ENCODE measurements around the gene MPRIP.

MPRIP gene

GRCh38 chr17:17027442-17028058 is 14.7 kb upstream of the MPRIP start:
- no peaks in the 10 kb centered on the region for H3K27me3 ChIP-seq (replicated peaks)
- in situ Hi-C loops (cut with HindIII; ENCODE audit: low pct_ligation_motif_present, low sequenced_read_pairs), result no loop called here
- no peak overlapping the region for H3K4me3 ChIP-seq (ENCODE audit: low read depth, low read length)
- TF ChIP-seq CTCF (IDR thresholded peaks at IDR 0.05; ENCODE audit: low read depth, low read length, missing control alignments), result no peak
- no peaks in the 10 kb centered on the region for H3K36me3 ChIP-seq (replicated peaks)
- DNase-seq, result no peak
- no peak overlapping the region for H3K27ac ChIP-seq

- no peaks in the 10 kb centered on the region for H3K27me3 ChIP-seq (replicated peaks)
- DNase-seq, result peak; percentile 69
- H3K36me3 ChIP-seq (replicated peaks), result no peaks in the 10 kb centered on the region
- H3K27ac ChIP-seq, result no peak overlapping the region
- no peak overlapping the region for H3K4me3 ChIP-seq (ENCODE audit: low read depth, low read length)
- in situ Hi-C loops (cut with HindIII; ENCODE audit: low pct_ligation_motif_present, low sequenced_read_pairs), result no loop called here
- no peak for TF ChIP-seq CTCF (IDR thresholded peaks at IDR 0.05; ENCODE audit: low read depth, low read length, missing control alignments)
Measured at GRCh38 chr17:17028059-17028877, 14.0 kb upstream of the MPRIP start.

GRCh38 chr17:17028878-17029535 is 13.2 kb upstream of the MPRIP start:
- H3K36me3 ChIP-seq (replicated peaks), result no peaks in the 10 kb centered on the region
- H3K4me3 ChIP-seq (ENCODE audit: low read depth, low read length), result no peak overlapping the region
- H3K27ac ChIP-seq, result no peak overlapping the region
- DNase-seq, result no peak
- H3K27me3 ChIP-seq (replicated peaks), result no peaks in the 10 kb centered on the region
- TF ChIP-seq CTCF (IDR thresholded peaks at IDR 0.05; ENCODE audit: low read depth, low read length, missing control alignments), result no peak
- in situ Hi-C loops (cut with HindIII; ENCODE audit: low pct_ligation_motif_present, low sequenced_read_pairs), result no loop called here

GRCh38 chr17:17029938-17030337 is 12.3 kb upstream of the MPRIP start:
- in situ Hi-C loops (cut with HindIII; ENCODE audit: low pct_ligation_motif_present, low sequenced_read_pairs), result no loop called here
- H3K27ac ChIP-seq, result no peak overlapping the region
- no peaks in the 10 kb centered on the region for H3K27me3 ChIP-seq (replicated peaks)
- H3K36me3 ChIP-seq (replicated peaks), result no peaks in the 10 kb centered on the region
- no peak for DNase-seq
- no peak overlapping the region for H3K4me3 ChIP-seq (ENCODE audit: low read depth, low read length)
- TF ChIP-seq CTCF (IDR thresholded peaks at IDR 0.05; ENCODE audit: low read depth, low read length, missing control alignments), result no peak

GRCh38 chr17:17030515-17031211 is 11.6 kb upstream of the MPRIP start:
- in situ Hi-C loops (cut with HindIII; ENCODE audit: low pct_ligation_motif_present, low sequenced_read_pairs), result no loop called here
- H3K27me3 ChIP-seq (replicated peaks), result no peaks in the 10 kb centered on the region
- H3K4me3 ChIP-seq (ENCODE audit: low read depth, low read length), result no peak overlapping the region
- DNase-seq, result no peak
- TF ChIP-seq CTCF (IDR thresholded peaks at IDR 0.05; ENCODE audit: low read depth, low read length, missing control alignments), result no peak
- no peak overlapping the region for H3K27ac ChIP-seq
- H3K36me3 ChIP-seq (replicated peaks), result no peaks in the 10 kb centered on the region
